RCC 7860 (cell line): ENCODE data around the gene TTYH2.

ENCODE experiments used
- DNase-seq: peaks from one replicate; pipeline ENCODE4 v3.0.0-alpha.2; 2015; ENCODE audit warnings: low spot score
- FAIRE-seq: peaks from 2 replicates; lab custom pipeline; 2012; peaks lifted over from hg19 to GRCh38; lab: Jason Lieb, UNC

Gene TTYH2

GRCh38 chr17:74213861-74214391, 555 bp downstream of the TTYH2 start:
- no peak for FAIRE-seq
- no peak for DNase-seq

GRCh38 chr17:74214484-74215341, 1.3 kb downstream of the TTYH2 start:
- no peak for FAIRE-seq

GRCh38 chr17:74215342-74215727, 2.0 kb downstream of the TTYH2 start:
- FAIRE-seq (no peak), DNase-seq (no peak)

More at GRCh38 chr17:74214484-74215341, 1.3 kb downstream of the TTYH2 start:
- DNase-seq, result no peak

- FAIRE-seq (no peak), DNase-seq (no peak)
These were observed 3.1 kb downstream of the TTYH2 start for GRCh38 chr17:74216505-74216904.

GRCh38 chr17:74217037-74217730, 3.8 kb downstream of the TTYH2 start:
- DNase-seq (no peak), FAIRE-seq (no peak)

- no peak for FAIRE-seq
- no peak for DNase-seq
These were observed 4.5 kb downstream of the TTYH2 start for GRCh38 chr17:74217888-74218287.

GRCh38 chr17:74218436-74218835, 5.1 kb downstream of the TTYH2 start:
- no peak for DNase-seq
- FAIRE-seq, result no peak

- no peak for FAIRE-seq
These were observed 6.3 kb downstream of the TTYH2 start for GRCh38 chr17:74219576-74220133.

GRCh38 chr17:74220219-74220618, 6.8 kb downstream of the TTYH2 start:
- no peak for FAIRE-seq

More at GRCh38 chr17:74219576-74220133, 6.3 kb downstream of the TTYH2 start:
- no peak for DNase-seq

GRCh38 chr17:74220946-74221818, 7.8 kb downstream of the TTYH2 start:
- DNase-seq (no peak), FAIRE-seq (no peak)

More at GRCh38 chr17:74220219-74220618, 6.8 kb downstream of the TTYH2 start:
- no peak for DNase-seq

- DNase-seq, result no peak
- FAIRE-seq, result no peak
These were observed 9.0 kb downstream of the TTYH2 start for GRCh38 chr17:74222399-74222798.

GRCh38 chr17:74223901-74224300, 10.5 kb downstream of the TTYH2 start:
- no peak for DNase-seq
- FAIRE-seq, result no peak

- DNase-seq, result no peak
- FAIRE-seq, result no peak
These were observed 11.8 kb downstream of the TTYH2 start for GRCh38 chr17:74224959-74225725.

GRCh38 chr17:74226252-74226651, 12.9 kb downstream of the TTYH2 start:
- DNase-seq (no peak), FAIRE-seq (no peak)

GRCh38 chr17:74227271-74228080, 14.1 kb downstream of the TTYH2 start:
- FAIRE-seq, result no peak
- DNase-seq, result no peak

- no peak for FAIRE-seq
These were observed 15.1 kb downstream of the TTYH2 start for GRCh38 chr17:74228306-74228978.

GRCh38 chr17:74230896-74231295, 17.5 kb downstream of the TTYH2 start:
- DNase-seq, result no peak
- FAIRE-seq, result no peak

More at GRCh38 chr17:74228306-74228978, 15.1 kb downstream of the TTYH2 start:
- DNase-seq, result peak; percentile 25
